HG03354 (cell line): ENCODE measurements around the gene SOAT1.

Experiments
- ATAC-seq: cut with Tn5 transposase; IDR thresholded peaks from one replicate; pipeline ENCODE4 v1.9.1; 2021; ENCODE audit warnings: mild to moderate bottlenecking; ENCODE audit not compliant: unreplicated experiment, poor library complexity, severe bottlenecking

SOAT1 gene

DNA sequence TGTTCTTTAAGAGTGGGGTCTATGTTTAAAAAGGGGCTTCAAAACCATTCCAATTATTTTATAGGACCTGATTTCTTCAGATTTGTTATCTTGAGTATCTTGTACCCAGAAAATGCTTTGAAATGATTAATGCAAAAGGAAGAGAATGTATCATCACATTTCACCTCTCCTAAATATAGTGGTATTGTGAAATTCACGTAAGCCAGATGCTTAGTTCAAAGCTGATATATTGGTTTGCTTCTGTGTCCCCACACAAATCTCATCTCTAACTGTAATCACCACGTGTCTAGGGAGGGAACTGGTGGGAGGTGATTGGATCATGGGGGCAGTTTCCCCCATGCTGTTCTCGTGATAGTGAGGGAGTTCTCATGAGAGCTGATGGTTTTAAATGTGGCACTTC lies 8.5 kb downstream of the SOAT1 start:
- ATAC-seq, result no peak

DNA sequence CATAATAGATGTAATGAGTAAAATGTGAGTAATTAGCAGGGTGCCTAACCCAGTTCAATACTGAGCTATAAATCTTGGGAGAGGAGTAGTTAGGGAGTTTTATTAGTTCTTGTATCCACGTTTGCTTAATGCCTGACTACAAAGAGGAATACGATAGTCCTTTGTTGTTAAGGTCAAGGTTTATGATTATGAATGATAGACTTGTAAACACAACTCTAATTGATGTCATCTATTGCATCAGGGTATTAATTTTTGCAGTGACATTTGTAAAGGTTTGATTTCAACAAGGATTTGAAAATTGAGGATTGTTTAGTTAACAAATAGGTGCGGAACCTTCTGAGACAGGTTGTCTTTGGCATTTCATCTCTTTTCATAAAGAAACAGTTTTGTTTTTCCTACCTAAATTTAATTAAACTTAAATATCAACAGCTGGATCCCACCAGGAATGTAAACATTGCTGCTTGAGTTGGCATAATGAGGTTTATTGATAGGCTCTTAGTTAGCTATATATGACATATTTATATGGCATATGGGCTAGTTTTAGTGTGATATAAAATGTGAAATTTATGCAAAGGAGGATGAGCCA lies 9.7 kb downstream of the SOAT1 start:
- ATAC-seq, result no peak

DNA sequence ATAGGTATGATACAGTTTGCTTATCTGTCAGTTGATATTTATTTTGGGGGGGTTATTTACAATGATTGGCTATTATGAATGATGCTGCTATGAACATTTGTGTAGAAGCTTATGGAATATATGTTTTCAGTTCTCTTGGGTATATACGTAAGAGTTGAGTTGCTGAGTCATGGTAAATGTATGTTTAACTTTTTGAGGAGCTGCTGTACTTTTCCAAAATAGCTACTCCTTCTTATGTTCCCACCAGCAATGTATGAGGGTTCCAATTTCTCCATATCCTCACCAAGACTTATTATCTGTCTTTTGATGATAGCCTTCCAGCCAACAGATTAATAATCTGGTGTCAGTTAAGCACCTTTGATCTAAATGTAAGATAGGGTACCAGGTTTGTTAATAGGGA lies 11.9 kb downstream of the SOAT1 start:
- no peak for ATAC-seq

DNA sequence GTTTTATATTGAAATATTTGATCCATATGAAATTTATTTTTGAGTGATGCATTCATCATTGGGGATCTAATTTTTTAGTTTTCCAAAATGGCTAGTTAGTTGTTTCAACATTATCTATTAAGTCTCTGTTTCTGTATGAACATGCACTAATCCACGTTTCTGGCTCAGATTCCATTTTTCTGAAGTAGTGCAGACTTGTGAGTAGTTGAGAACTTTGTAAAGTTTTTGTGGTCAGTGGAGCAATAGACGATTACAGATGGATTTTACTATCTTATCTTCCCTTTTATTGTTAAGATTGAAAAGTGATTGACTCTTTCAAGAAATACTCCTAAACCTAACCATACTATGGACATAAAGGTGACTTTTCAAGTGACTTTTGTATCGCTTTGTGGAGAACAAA lies 16.7 kb downstream of the SOAT1 start:
- ATAC-seq, result no peak

DNA sequence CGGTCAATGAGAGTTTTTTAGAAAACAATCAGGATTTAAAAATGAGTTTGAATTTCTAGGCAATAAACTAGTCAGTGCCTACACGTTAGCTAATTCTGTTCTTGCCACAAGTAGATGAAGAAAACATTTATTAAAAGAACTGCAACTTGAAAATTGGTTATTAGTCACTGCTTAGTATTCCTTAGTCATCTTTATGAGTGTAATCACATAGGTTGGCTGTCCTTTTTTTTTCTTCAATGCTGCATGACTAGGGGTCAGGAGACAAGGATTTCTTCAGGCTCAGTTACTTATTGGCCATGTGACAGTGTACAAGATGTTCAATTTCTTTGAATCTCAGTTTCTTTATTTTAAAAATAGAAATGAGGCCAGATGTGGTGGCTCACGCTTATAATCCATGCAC lies 17.1 kb downstream of the SOAT1 start:
- no peak for ATAC-seq

DNA sequence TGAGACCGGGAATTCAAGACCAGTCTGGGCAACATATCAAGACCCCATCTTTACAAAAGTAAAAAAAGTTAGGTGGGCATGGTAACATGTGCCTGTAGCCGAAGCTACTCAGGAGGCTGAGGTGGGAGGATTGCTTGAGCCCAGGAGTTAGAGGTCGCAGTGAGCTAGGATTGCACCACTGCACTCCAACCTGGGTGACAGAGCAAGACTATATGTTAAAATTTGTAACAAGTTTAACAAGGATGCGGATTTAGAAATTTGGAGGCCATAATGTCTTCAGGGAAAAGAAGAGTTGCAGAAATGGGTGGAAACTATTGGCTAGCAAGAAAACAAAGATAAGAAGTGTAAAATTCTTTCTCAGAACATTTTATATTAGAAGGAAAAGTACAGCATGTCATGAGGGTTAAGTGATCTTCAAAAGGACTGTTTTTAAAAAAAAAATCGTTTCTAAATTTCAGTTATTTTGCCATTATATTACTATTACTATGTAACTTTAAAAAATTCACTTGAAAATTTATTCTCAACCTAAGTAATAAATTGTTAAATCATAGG lies 17.6 kb downstream of the SOAT1 start:
- ATAC-seq, result no peak

DNA sequence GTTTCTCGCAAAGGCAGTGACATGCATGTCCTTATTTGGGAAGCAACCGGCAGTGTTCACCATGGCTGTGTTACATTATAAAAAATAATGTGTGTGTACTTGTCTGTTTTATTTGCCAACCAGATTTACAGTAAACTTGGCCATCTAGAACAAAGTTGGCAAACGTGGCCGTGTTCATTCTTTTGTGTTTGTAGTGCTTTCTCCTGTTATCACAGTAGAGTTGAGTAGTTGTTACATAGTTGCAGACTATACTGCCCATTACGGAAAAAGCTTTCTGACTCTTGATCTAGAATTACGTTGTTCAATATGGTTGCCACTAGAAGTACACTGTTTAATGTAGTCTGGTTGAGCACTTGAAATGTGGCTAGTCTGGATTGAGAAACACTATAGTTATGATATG lies 19.4 kb downstream of the SOAT1 start:
- no peak for ATAC-seq

DNA sequence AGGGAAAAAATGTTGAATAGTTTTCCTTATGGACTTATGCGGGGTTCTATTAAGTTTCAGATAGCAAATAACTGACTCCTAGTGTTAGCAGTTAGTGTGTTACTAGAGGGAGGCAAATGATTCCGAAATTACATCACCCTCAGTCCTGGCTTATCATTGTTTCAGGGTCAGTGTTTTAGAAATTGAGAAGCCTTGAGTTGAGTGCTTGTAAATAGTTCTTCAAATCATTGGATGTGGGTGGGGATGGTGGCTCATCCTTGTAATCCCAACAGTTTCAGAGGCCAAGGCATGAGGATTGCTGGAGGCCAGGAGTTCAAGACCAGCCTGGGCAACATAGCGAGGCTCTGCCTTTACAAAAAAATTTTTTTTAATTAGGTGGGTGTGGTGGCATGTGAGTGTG lies 21.3 kb downstream of the SOAT1 start:
- no peak for ATAC-seq

DNA sequence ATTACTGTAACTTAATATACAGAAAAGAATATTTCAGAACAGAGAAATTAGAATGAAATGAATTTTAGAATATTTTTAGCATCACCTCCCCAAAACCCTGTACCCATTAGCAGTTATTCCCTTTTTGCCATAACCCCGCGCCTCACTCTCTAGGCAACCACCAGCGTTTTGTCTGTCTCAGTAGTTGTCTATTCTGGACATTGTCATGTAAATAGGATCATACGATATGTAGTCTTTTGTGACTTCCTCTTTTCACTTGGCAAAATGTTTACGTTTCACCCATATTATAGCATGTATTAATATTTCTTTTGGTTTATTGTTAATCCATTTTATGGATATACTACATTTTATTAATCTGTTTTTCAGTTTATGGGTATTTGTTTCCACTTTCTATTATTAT lies 24.9 kb downstream of the SOAT1 start:
- no peak for ATAC-seq

DNA sequence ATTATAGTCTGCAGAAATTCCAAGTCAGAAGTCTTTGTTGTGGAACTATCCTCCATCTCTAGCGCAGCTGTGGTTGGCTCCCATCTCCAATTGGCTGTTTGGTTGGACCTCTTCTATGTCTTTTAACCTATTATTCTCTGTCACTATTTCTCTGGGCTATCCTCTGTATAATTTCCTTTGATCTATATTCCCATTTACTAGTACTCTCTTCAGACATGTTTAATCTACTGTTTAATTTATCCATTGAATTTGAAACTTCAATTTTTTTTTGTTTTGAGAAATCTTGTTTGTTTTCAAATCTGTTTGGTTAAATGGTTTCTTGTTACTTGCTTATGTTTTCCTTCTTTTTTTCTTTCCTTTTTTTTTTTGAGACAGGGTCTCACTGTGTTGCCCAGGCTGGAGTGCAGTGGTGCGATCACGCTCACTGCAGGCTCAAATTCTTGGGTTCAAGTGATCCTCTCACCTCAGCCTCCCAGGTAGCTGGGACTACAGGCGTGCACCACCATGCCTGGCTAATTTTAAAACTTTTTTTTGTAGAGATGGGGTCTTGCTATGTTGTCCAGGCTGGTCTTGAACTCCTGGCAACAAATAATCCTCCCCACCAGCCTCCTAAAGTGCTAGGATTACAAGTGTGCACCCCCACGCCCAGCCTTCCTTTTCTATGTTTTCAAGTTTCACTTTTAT lies 28.1 kb downstream of the SOAT1 start:
- no peak for ATAC-seq

DNA sequence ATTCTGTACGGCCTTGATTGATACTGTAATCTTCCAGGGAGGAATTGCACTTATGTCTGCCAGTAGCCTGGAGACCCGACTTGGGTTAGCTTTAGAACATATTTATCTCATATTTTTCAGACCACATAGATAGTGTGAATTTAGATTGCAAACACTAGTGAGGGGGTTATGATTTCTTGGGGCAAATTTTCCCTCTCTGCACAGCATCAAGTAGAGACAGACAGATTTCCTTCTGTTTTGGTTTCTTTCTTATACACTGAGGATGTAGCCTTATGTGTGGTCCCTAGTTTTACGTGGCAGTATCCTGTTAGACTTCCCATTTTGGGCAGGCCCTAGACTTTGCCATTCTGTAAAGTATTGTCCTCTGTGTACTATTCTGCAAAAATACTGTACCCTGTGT lies 29.0 kb downstream of the SOAT1 start:
- no peak for ATAC-seq

DNA sequence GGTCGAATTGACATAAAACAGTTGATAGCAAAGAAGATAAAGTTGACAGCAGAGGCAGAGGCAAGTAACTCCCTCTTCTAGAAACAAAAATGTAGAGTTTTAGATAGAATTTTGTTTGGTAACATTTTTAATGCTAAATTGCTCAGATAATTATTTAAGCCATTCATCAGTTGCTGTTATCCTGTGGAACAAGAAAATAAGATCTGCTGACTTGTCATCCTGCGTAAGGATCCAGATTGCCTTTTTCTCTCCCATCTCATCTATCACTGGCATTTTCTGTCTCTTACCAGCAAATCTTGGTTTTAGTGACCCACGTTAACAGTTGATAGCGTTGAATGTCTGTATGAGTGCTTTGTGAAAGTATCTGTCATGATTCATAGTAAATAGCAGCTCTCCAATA lies 29.8 kb downstream of the SOAT1 start:
- ATAC-seq, result no peak

DNA sequence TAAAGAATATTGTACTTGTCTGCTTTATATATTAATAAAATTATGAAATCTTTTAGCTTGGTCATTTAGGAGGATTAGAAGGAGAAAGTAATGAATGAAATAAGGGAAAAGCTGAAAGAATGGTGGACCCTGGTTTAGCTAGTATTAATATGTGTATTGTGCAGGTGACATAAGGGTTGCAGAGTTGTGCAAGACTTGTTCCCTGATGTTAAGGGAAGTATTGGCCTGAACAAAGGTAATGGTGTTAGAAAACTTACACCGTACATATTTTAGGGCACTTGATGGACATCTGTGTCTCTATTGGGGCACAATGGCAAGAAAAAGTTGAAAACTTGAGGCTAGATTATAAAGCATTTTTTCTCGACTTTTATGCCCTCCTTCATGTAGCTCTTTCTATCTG lies 32.2 kb downstream of the SOAT1 start:
- ATAC-seq, result no peak

DNA sequence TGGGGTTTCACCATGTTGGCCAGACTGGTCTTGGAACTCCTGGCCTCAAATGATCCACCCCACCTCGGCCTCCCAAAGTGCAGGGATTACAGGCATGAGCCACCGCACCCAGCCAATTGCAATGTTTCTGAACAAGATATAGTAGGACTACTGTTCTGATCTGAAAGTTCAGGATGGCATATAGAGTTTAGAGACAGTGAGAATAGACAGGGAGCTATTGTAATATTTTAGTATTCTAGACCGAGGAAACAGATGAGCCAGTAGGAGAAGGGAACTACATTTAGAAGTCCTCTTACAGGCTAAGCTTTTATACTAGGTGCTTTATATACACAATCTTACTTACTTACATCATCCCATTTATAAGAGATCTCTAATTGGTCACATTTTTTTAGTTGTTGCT lies 33.1 kb downstream of the SOAT1 start:
- no peak for ATAC-seq

DNA sequence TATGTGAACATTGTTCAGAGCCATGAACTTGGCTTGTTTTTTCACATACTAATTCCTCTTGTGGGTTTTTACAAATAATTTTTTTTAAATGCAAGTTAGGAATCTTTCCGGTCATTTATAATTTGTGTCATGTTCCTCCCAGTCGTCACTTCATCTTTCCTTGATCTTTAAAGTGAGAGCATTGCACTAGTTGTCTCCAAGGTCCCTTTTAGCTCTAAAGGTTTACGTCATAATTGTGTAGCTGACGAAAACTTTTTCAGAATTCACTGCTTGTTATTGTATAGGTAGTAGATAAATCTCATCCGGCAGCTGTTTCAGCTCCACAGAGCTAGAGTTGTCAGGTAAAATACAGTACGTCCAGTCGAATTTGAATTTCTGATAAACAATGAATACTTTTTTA lies 33.6 kb downstream of the SOAT1 start:
- no peak for ATAC-seq

DNA sequence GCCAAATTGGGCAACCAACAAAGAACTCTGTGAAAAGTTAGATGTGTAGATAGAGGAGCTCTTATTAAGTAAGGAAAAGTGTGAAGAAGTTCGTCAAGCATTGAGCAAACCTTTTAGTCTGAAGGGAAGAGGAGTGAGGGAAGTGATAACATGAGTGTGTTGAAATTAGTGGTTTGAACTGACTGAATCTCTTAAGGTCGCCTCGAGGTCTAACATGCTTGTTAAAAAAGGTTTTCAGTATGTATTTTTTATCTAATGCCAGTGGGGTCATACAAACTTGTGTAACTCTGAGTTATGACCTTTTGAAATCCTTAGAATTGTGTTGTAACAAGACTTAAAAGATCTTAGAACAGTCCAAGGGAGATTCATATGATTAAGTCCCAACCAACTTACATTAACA lies 34.1 kb downstream of the SOAT1 start:
- ATAC-seq, result no peak

DNA sequence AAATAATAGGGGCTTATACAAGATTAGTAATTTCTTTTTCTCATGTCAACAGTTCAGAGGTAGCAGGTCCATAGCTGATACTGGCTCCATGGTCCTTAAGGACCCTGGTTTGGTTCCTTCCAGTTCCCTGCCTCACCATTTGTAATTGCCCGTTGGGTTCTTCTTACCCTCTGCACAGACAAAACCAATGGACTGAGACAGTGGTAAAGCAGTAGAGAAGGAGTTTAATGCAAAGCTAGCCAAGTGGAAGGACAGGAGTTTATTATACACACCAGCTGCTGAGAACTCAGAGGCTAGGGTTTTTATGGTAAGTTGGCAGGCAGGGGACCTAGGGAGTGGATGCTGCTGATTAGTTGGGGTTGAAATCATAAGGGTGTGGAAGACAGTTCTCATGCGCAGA lies 36.3 kb downstream of the SOAT1 start:
- no peak for ATAC-seq

DNA sequence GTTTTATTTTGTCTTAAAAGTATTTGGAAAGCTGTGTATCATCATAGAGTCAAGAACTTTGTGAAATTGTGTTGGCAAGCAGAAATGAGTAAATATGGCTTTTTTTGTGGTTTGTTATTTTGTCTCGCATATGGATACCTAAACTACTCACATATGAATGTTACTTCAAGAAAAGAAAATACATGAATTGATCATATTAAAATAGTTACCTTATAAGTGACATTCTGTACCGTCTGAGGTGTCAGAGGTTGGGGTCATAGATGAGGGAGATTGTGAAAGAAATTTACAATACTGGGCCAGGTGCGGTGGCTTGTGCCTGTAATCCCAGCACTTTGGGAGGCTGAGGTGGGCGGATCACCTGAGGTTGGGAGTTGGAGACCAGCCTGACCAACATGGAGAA lies 40.8 kb downstream of the SOAT1 start:
- no peak for ATAC-seq

DNA sequence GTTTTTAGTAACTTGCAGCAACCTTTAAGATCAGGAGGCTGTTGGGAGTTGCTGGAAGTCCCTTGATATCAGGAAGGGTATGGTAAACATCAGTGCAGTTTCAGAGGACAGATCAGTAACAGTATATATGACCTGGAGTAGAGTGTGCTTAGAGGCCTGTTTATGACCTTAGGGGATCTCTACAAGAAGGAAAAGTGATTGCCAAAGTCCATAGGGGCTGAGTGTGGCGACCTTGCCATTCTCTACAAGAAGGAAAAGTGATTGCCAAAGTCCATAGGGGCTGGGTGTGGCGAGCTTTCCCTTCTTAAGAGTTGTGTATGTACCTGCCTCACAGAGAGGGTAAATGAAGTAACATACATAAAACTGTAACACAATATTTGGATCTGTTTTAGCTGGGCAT lies 43.7 kb downstream of the SOAT1 start:
- ATAC-seq, result no peak

DNA sequence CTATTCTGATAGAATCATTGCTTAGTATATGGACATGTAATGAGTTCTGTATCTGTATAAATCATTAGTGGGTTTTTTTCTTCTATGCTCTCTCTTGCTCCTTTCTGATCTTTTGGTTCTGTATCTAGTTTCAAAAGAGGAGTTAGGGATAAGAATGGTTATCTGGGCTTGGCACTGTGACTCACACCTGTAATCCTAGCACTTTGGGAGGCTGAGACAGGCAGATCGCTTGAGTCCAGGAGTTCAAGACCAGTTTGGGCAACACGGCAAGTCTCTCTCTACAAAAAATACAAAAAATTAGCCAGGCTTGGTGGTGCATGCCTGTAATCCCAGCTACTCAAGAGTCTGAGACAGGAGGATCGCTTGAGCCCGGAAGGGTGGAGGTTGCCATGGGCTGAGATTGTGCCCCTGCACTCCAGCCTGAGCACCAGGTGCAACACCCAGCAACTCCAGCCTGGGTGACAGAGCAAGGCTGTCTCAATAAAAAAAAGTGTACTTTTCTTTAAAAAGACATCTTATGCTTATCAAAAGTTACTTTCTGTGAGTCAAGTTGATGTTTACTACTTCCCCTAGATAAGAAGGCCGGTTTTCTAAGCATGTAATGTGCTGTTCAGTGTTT lies 44.5 kb downstream of the SOAT1 start:
- ATAC-seq, result no peak

DNA sequence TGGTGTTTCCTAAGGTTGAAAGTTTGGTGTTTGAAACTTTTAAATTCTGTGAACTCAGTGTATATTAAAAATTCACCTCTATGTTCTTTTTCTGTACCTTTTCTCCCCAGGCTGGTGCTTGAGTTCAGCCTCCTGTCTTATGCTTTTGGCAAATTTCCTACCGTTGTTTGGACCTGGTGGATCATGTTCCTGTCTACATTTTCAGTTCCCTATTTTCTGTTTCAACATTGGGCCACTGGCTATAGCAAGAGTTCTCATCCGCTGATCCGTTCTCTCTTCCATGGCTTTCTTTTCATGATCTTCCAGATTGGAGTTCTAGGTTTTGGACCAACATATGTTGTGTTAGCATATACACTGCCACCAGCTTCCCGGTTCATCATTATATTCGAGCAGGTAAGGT lies 47.3 kb downstream of the SOAT1 start:
- ATAC-seq, result no peak
